ENCODE data around the gene TMEM240.

- TF ChIP-seq CTCF (IDR thresholded peaks at IDR 0.05) (no peak), POLR2A (IDR thresholded peaks at IDR 0.05) (peak in 1 of 2 donors; percentile 92)
Observed at GRCh38 chr1:1574721-1575537, 34.5 kb upstream of the TMEM240 start, which contains the start of gene SSU72.
